MM.1S (cell line): ENCODE results near the gene MSI2.

Source experiments
- EZH2 ChIP-seq: fragments of 300-600 bp; sonication (generic); optimal IDR thresholded peaks from 2 replicates; pipeline ENCODE3; 2017; ENCODE audit warnings: low read depth, mild to moderate bottlenecking, antibody characterized with exemption, low read length, mixed read lengths
- TF ChIP-seq, protein P1 (sequence below): fragments of 300-600 bp; sonication (generic); IDR thresholded peaks from 2 replicates; pipeline ENCODE4 v1.5.1; 2016; ENCODE audit warnings: antibody characterized with exemption, low read length, mixed read lengths

DNA sequence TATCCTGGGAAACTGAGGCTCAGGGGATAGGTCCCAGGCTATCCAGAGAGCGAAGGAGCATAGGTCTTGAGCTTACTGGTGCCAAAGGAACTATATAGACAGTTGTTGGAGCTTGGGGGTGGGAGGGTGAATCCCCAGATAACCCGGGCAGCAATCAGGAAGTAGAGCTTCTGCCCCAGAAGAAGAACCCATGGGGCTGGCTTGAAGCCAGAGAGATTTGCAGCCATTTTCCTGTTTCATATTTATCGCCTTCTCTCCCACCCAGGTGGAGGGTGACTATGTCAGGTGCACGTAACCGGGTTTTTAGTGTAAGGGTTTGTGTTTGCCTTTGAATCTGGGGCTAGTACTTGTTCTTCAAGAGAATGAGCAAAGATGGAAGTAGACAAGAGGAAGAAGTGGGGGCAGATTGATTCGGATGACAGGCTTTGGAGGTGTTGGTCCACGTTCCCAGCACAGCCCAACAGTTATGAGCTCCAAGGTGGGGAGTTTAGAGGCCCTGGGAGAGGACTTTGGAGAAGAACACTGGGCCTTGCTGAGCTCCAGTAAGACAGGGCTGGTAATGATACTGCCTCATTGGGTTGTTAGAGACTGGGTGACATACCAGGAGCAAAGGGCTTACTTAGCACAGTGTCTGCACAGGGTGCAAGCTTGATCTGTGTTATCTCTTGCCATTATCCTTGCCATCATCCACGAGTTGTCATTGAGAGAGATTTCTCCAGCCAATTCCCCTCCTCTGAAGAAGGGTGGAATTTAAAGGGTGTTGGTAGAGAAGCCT, 343.1 kb downstream of the MSI2 start:
- TF ChIP-seq, protein P1, sequence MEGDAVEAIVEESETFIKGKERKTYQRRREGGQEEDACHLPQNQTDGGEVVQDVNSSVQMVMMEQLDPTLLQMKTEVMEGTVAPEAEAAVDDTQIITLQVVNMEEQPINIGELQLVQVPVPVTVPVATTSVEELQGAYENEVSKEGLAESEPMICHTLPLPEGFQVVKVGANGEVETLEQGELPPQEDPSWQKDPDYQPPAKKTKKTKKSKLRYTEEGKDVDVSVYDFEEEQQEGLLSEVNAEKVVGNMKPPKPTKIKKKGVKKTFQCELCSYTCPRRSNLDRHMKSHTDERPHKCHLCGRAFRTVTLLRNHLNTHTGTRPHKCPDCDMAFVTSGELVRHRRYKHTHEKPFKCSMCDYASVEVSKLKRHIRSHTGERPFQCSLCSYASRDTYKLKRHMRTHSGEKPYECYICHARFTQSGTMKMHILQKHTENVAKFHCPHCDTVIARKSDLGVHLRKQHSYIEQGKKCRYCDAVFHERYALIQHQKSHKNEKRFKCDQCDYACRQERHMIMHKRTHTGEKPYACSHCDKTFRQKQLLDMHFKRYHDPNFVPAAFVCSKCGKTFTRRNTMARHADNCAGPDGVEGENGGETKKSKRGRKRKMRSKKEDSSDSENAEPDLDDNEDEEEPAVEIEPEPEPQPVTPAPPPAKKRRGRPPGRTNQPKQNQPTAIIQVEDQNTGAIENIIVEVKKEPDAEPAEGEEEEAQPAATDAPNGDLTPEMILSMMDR = no peak
- TF ChIP-seq EZH2 = no peak
